H1 (cell line): ENCODE results near the gene CIAO3. TPM values are rescaled to one million over a fixed set of nuclear protein-coding genes. Genes with fewer than 3 reads are reported as not detected.
A peak's percentile ranks its signal among the peaks of the same experiment; 100 is the strongest.

ENCODE experiments used
- CTCF ChIA-PET: fragments of 300-600 bp; sonication (Branson Sonifier 250); formaldehyde crosslinking; loops from one replicate; lab custom pipeline; 2021; ENCODE audit not compliant: partially characterized antibody; lab: Charles Lee
- POLR2A ChIA-PET: fragments of 300-600 bp; sonication (Branson Sonifier 250); formaldehyde crosslinking; loops from one replicate; lab custom pipeline; 2021; ENCODE audit warnings: inconsistent platforms; ENCODE audit not compliant: partially characterized antibody; lab: Charles Lee
- DNase-seq, 2 experiments: peaks; one replicate each; pipeline versions ENCODE4 v3.0.0 to v3.0.0-alpha.2; 2010 to 2022; ENCODE audit warnings: low spot score in 2 of 2, low read depth in 1 of 2, mixed read lengths in 1 of 2
- FAIRE-seq: peaks from 2 replicates; lab custom pipeline; 2011; peaks lifted over from hg19 to GRCh38; lab: Jason Lieb, UNC
- H2AFZ ChIP-seq: 2 replicates; pipeline ENCODE4 v1.8.1; 2012; ENCODE audit warnings: low read length, inconsistent platforms
- H2AK5ac ChIP-seq: 2 replicates; pipeline ENCODE4 v1.6.1; 2013; ENCODE audit warnings: low read depth, low read length
- H2BK120ac ChIP-seq: replicated peaks from 2 replicates; pipeline ENCODE3; 2013; ENCODE audit warnings: low read depth, low read length, inconsistent platforms
- H2BK12ac ChIP-seq: 2 replicates; pipeline ENCODE4 v1.6.1; 2013; ENCODE audit warnings: low read depth, low read length
- H2BK15ac ChIP-seq: 2 replicates; pipeline ENCODE4 v1.6.1; 2013; ENCODE audit warnings: low read length
- H2BK20ac ChIP-seq: 2 replicates; pipeline ENCODE4 v1.6.1; 2013; ENCODE audit warnings: low read length
- H2BK5ac ChIP-seq: 2 replicates; pipeline ENCODE4 v1.6.1; 2013; ENCODE audit warnings: low read depth, low read length
- H3K14ac ChIP-seq: 2 replicates; pipeline ENCODE4 v1.6.1; 2013; ENCODE audit warnings: inconsistent platforms; ENCODE audit not compliant: insufficient read length
- H3K18ac ChIP-seq: 2 replicates; pipeline ENCODE4 v1.6.1; 2013; ENCODE audit warnings: low read length; ENCODE audit errors: extremely low read depth
- H3K23ac ChIP-seq: 2 replicates; pipeline ENCODE4 v1.6.1; 2013; ENCODE audit warnings: inconsistent platforms; ENCODE audit not compliant: insufficient read length
- H3K23me2 ChIP-seq: 2 replicates; pipeline ENCODE4 v1.6.1; 2013; ENCODE audit warnings: low read depth, low read length
- H3K27ac ChIP-seq: 2 replicates; pipeline ENCODE4 v1.6.1; 2011; ENCODE audit warnings: low read depth, low read length, inconsistent platforms
- H3K27me3 ChIP-seq, 4 experiments: replicated peaks in 1 of 4; 1 replicate in 1 of 4; 2 replicates in 3 of 4; pipeline versions ENCODE4 v1.6.1 to v1.8.1; 2011 to 2013; ENCODE audit warnings: low read length in 3 of 4, mild to moderate bottlenecking in 3 of 4, inconsistent platforms in 2 of 4, mixed read lengths in 2 of 4, moderate library complexity in 1 of 4; ENCODE audit not compliant: control insufficient read depth in 3 of 4, insufficient read depth in 3 of 4; ENCODE audit errors: extremely low read depth in 1 of 4
- H3K36me3 ChIP-seq, 4 experiments: 2 replicates each; pipeline versions ENCODE4 v1.6.1 to v1.8.1; 2011 to 2013; ENCODE audit warnings: mild to moderate bottlenecking in 4 of 4, low read length in 3 of 4, moderate library complexity in 2 of 4, control low read depth in 1 of 4, inconsistent platforms in 1 of 4; ENCODE audit not compliant: insufficient read depth in 4 of 4, control insufficient read depth in 2 of 4
- H3K4ac ChIP-seq: replicated peaks from 2 replicates; pipeline ENCODE3; 2013; ENCODE audit warnings: low read length, low read depth, mixed read lengths, inconsistent platforms; ENCODE audit not compliant: insufficient read length
- H3K4me1 ChIP-seq, 4 experiments: replicated peaks in 1 of 4; 1 replicate in 1 of 4; 2 replicates in 3 of 4; pipeline versions ENCODE4 v1.6.1 to v1.8.1; 2011 to 2013; ENCODE audit warnings: low read length in 3 of 4, inconsistent platforms in 2 of 4, mixed read lengths in 1 of 4; ENCODE audit not compliant: insufficient read depth in 4 of 4, control insufficient read depth in 3 of 4
- H3K4me2 ChIP-seq, 2 experiments: 2 replicates each; pipeline versions ENCODE4 v1.6.1 to v1.8.1; 2011 to 2013; ENCODE audit warnings: low read depth in 2 of 2, low read length in 2 of 2, control low read depth in 1 of 2, inconsistent platforms in 1 of 2, mild to moderate bottlenecking in 1 of 2; ENCODE audit not compliant: insufficient read depth in 1 of 2
- H3K4me3 ChIP-seq, 4 experiments: fragments of 200-600, 300-600 bp in 1 of 4; sonication (generic), shearing (Covaris generic), sonication (Bioruptor Twin) in 1 of 4; 2 replicates each; pipeline versions ENCODE4 v1.5.1 to v1.8.1; 2011 to 2016; ENCODE audit warnings: low read length in 4 of 4, low read depth in 3 of 4, control low read depth in 2 of 4, inconsistent platforms in 2 of 4, mild to moderate bottlenecking in 2 of 4, mixed read lengths in 1 of 4, moderate library complexity in 1 of 4; ENCODE audit not compliant: insufficient read depth in 2 of 4; ENCODE audit errors: extremely low read depth in 1 of 4
- H3K56ac ChIP-seq: replicated peaks from 2 replicates; pipeline ENCODE3; 2013; ENCODE audit warnings: low read depth, mild to moderate bottlenecking, mixed read lengths, low read length, inconsistent platforms; ENCODE audit not compliant: insufficient read length
- H3K79me1 ChIP-seq: 2 replicates; pipeline ENCODE4 v1.6.1; 2013; ENCODE audit warnings: low read depth, low read length, control low read depth
- H3K79me2 ChIP-seq, 2 experiments: 2 replicates each; pipeline versions ENCODE4 v1.6.1 to v1.8.1; 2012 to 2013; ENCODE audit warnings: low read length in 2 of 2, mild to moderate bottlenecking in 2 of 2, inconsistent platforms in 1 of 2; ENCODE audit not compliant: insufficient read depth in 2 of 2, control insufficient read depth in 1 of 2
- H3K9ac ChIP-seq, 4 experiments: replicated peaks in 1 of 4; 1 replicate in 1 of 4; 2 replicates in 3 of 4; pipeline versions ENCODE4 v1.6.1 to v1.8.1; 2011 to 2013; ENCODE audit warnings: low read depth in 3 of 4, low read length in 3 of 4, control low read depth in 2 of 4, mild to moderate bottlenecking in 2 of 4, moderate library complexity in 2 of 4, inconsistent platforms in 1 of 4; ENCODE audit errors: extremely low read depth in 1 of 4
- H3K9me3 ChIP-seq, 2 experiments: 2 replicates each; pipeline versions ENCODE4 v1.6.1 to v1.8.1; 2012 to 2013; ENCODE audit warnings: mild to moderate bottlenecking in 2 of 2, moderate library complexity in 2 of 2, control low read depth in 1 of 2, inconsistent platforms in 1 of 2, low read depth in 1 of 2, low read length in 1 of 2, mixed read lengths in 1 of 2; ENCODE audit not compliant: insufficient read depth in 2 of 2
- H4K20me1 ChIP-seq, 2 experiments: replicated peaks in 1 of 2; 2 replicates each; pipeline versions ENCODE3 to v1.8.1; 2011 to 2013; ENCODE audit warnings: inconsistent platforms in 2 of 2, low read length in 2 of 2, mild to moderate bottlenecking in 1 of 2; ENCODE audit not compliant: insufficient read depth in 2 of 2, control insufficient read depth in 1 of 2
- H4K5ac ChIP-seq: 2 replicates; pipeline ENCODE4 v1.6.1; 2013; ENCODE audit warnings: low read length, low read depth, mixed read lengths, inconsistent platforms; ENCODE audit not compliant: insufficient read length
- H4K8ac ChIP-seq: 2 replicates; pipeline ENCODE4 v1.8.0; 2013; ENCODE audit warnings: mild to moderate bottlenecking, moderate library complexity, low read length, inconsistent platforms; ENCODE audit not compliant: insufficient read depth; ENCODE audit errors: extremely low read depth
- H4K91ac ChIP-seq: replicated peaks from 2 replicates; pipeline ENCODE3; 2013; ENCODE audit warnings: low read length, mixed read lengths, inconsistent platforms; ENCODE audit not compliant: insufficient read length
- ASH2L ChIP-seq: fragments of 200-600, 300-600 bp; sonication (generic); IDR thresholded peaks from one replicate; pipeline ENCODE4 v1.7.1; 2017; ENCODE audit warnings: low read length
- CEBPB ChIP-seq: IDR thresholded peaks from 2 replicates; pipeline ENCODE4 v1.6.1; 2012; ENCODE audit warnings: low read depth, low read length
- CHD1 ChIP-seq: IDR thresholded peaks from 2 replicates; pipeline ENCODE4 v1.6.1; 2012; ENCODE audit warnings: low read depth, low read length, improper control_type of control experiment
- EZH2 ChIP-seq: fragments of 200-600 bp; sonication (generic); IDR thresholded peaks from 2 replicates; pipeline ENCODE4 v1.7.1; 2012; ENCODE audit warnings: low read depth, mild to moderate bottlenecking, moderate library complexity, low read length, inconsistent platforms; ENCODE audit not compliant: severe bottlenecking
- SUZ12 ChIP-seq: fragments of 200-600 bp; sonication (generic); IDR thresholded peaks from 2 replicates; pipeline ENCODE4 v1.6.1; 2012; ENCODE audit warnings: mild to moderate bottlenecking, inconsistent platforms, low read length, moderate library complexity, mixed read lengths
- YY1 ChIP-seq: IDR thresholded peaks from 2 replicates; pipeline ENCODE4 v1.6.1; 2011; ENCODE audit warnings: low read depth, mild to moderate bottlenecking, low read length
- WGBS, 2 experiments: shearing (Covaris generic) in 1 of 2; methylation state at CpG; one replicate each; pipeline versions ENCODE4 v1.1.6 to v1.1.7; 2013 to 2015; ENCODE audit warnings: low lambda C conversion rate in 2 of 2, mixed read lengths in 2 of 2, inconsistent platforms in 1 of 2, low coverage in 1 of 2, missing lambda C conversion rate in 1 of 2; ENCODE audit not compliant: insufficient replicate concordance in 2 of 2, insufficient coverage in 1 of 2, insufficient read length in 1 of 2; ENCODE audit errors: extremely low coverage in 1 of 2, missing lambda C conversion rate in 1 of 2; 5-methylcytosine and 5-hydroxymethylcytosine counted together
- polyA plus RNA-seq, 7 experiments: library from polyadenylated mRNA; depleted of rRNA in 3 of 7; stranded (reverse) in 5 of 7; unstranded in 2 of 7; fragments of >200 nt in 5 of 7; fragments of 200-250 nt in 2 of 7; gene quantifications; 1 replicate in 5 of 7; 2 replicates in 1 of 7; 4 replicates in 1 of 7; pipeline versions ENCODE4 v1.2.1 to v1.2.3, GENCODE V29; 2011 to 2013; ENCODE audit warnings: missing spikeins in 2 of 7, mixed read lengths in 2 of 7
- total RNA-seq: library from RNA; stranded (reverse); fragmentation: NEBNext Ultra II Directional; extraction: Animal tissue kit (Norgen Biotek cat#: 25700); gene quantifications from 2 replicates; pipeline ENCODE4 v1.2.1, GENCODE V29; 2021
- TF ChIP-seq, protein P1 (sequence below), 3 experiments: IDR thresholded peaks; 1 replicate in 2 of 3; 2 replicates in 1 of 3; pipeline versions ENCODE4 v1.5.1 to v1.6.1; 2011; ENCODE audit warnings: low read length in 3 of 3, mild to moderate bottlenecking in 3 of 3, inconsistent platforms in 2 of 3, low read depth in 1 of 3, moderate library complexity in 1 of 3; ENCODE audit not compliant: insufficient read depth in 1 of 3; ENCODE audit errors: control extremely low read depth in 1 of 3

The CIAO3 gene
- total and polyA plus RNA-seq, 2 of the 8 experiments (the other 6 are each of a cell fraction or from before 2014, with no cell fraction given), result 20.0 to 20.4 TPM

GRCh38 chr16:694187-694862 lies 46.5 kb downstream of the CIAO3 start:
- FAIRE-seq (no peak), DNase-seq (peak in 1 of 2 experiments; percentile 67)
- Histone ChIP-seq H3K56ac (no peak overlapping the region), H3K9me3 (no peaks in the 10 kb centered on the region), H2BK15ac (no peak overlapping the region), H4K20me1 (peaks cover 0 to 8% of the 10 kb centered on the region in 2 experiments), H3K9ac (no peak overlapping the region; a peak in 1 of 7 replicates), H3K4ac (no peak overlapping the region), H3K27me3 (peaks cover 5 to 64% (median 42%) of the 10 kb centered on the region in 4 experiments), H3K18ac (no peak overlapping the region), H2BK120ac (no peak overlapping the region), H3K14ac (no peak overlapping the region), H2AK5ac (no peak overlapping the region), H3K27ac (no peak overlapping the region), H4K5ac (no peak overlapping the region), H4K8ac (no peak overlapping the region), H3K23me2 (peaks cover 14% of the 10 kb centered on the region), H3K4me1 (peaks cover 0 to 19% (median 13%) of the 10 kb centered on the region in 4 experiments; a peak in 5 of 7 replicates), H3K4me3 (peak overlapping the region; percentile 43 to 78 (median 48)), H3K36me3 (no peaks in the 10 kb centered on the region), H3K23ac (no peak overlapping the region), H4K91ac (no peak overlapping the region), H2BK20ac (no peak overlapping the region), H3K79me2 (no peaks in the 10 kb centered on the region), H3K4me2 (peak overlapping the region; percentile 87 to 95), H2BK5ac (no peak overlapping the region), H2AFZ (no peak overlapping the region), H2BK12ac (no peak overlapping the region), H3K79me1 (peaks cover 2% of the 10 kb centered on the region; the same call in 1 of the 2 replicates)
- 2% methylated on average over 40 of the region's 64 CpGs; no CpG with 5 or more reads in 1 of the 2 experiments for WGBS, 2 experiments
- POLR2A ChIA-PET, result interaction anchor here (0.8 to 4.6 kb wide), 7 partner anchors 12 to 119 kb away, joined by 3 to 48 read pairs (median 5); partner anchors contain the start of genes ANTKMT, CCDC78, JMJD8 and STUB1
- TF ChIP-seq, protein P1, sequence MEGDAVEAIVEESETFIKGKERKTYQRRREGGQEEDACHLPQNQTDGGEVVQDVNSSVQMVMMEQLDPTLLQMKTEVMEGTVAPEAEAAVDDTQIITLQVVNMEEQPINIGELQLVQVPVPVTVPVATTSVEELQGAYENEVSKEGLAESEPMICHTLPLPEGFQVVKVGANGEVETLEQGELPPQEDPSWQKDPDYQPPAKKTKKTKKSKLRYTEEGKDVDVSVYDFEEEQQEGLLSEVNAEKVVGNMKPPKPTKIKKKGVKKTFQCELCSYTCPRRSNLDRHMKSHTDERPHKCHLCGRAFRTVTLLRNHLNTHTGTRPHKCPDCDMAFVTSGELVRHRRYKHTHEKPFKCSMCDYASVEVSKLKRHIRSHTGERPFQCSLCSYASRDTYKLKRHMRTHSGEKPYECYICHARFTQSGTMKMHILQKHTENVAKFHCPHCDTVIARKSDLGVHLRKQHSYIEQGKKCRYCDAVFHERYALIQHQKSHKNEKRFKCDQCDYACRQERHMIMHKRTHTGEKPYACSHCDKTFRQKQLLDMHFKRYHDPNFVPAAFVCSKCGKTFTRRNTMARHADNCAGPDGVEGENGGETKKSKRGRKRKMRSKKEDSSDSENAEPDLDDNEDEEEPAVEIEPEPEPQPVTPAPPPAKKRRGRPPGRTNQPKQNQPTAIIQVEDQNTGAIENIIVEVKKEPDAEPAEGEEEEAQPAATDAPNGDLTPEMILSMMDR (IDR thresholded peaks at IDR 0.05; ENCODE audit: control extremely low read depth in 1 of 3, insufficient read depth in 1 of 3, low read depth in 1 of 3, low read length in 3 of 3), result no peak
- TF ChIP-seq SUZ12, result peak; percentile 36; the same call in 1 of the 2 replicates
- TF ChIP-seq ASH2L, result no peak
- TF ChIP-seq YY1, result no peak
- TF ChIP-seq EZH2, result peak; percentile 33
- TF ChIP-seq CHD1, result no peak
- no peak for TF ChIP-seq CEBPB
- CTCF ChIA-PET, result interaction anchor here (0.6 to 2.3 kb wide), 5 partner anchors 8 to 92 kb away, joined by 3 to 15 read pairs (median 6); no protein-coding TSS in a partner anchor
